Sigmoid colon (tissue), 4 donors: Measurements from ENCODE around the gene SPIRE1.

Source experiments
- EP300 ChIP-seq, 4 donors: sonication (generic); formaldehyde crosslinking; IDR thresholded peaks; one replicate each; pipeline ENCODE4 v1.6.1; 2017; ENCODE audit warnings: antibody characterized with exemption in 4 of 4
- POLR2A ChIP-seq, 2 donors: fragments of 450-650 bp; IDR thresholded peaks; one replicate each; pipeline ENCODE4 v1.6.1; 2016; ENCODE audit warnings: antibody characterized with exemption in 2 of 2, mild to moderate bottlenecking in 2 of 2, moderate library complexity in 2 of 2
- POLR2AphosphoS5 ChIP-seq, 4 donors: sonication (generic); formaldehyde crosslinking; IDR thresholded peaks; one replicate each; pipeline ENCODE4 v1.6.1; 2017; ENCODE audit warnings: antibody characterized with exemption in 4 of 4
- TF ChIP-seq, protein P1 (sequence below), 4 experiments: fragments of 450-650 bp in 3 of 4; fragments of 200-600 bp in 1 of 4; IDR thresholded peaks; one replicate each; pipeline ENCODE4 v1.5.1; 2016 to 2019; ENCODE audit warnings: antibody characterized with exemption in 4 of 4, mild to moderate bottlenecking in 3 of 4, moderate library complexity in 2 of 4

DNA sequence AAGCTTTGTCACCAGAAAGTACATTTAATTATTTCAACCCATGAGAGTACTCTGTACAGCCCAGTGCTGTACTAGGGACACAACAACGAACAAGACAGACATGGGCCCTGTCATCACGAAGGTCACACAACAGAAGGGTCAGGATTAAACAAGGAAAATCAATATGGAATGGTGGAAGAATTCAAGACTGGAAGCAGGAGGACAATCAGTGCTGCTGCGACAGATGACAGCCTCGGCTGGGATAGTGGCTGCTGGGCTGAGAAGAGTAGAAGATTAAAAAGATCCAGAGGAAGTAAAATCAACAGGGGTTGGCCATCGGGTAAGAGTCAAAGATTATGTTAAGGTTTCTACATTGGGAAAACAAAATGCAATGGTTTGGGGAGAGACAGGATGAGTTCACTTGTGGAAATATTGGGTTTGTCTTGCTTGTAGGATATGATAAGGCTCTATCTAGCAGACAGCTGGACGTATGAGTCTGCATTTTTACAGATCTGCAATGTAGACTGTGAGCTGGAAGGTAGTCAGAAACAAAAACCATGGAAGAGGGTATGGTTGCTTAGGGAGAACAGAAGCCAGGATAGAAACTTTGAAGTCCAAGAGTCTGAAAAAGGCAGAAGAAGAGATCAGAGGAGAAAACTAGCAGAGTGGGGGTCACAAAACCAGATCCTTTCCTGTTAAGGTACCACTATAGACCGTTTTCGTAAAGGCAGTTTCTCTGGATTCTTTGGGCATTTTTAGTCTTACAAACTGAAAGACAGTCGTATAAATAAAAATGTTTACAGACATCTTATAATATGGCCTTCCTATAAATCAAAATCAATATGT is 166.1 kb downstream of the SPIRE1 start:
- TF ChIP-seq POLR2AphosphoS5 (IDR thresholded peaks at IDR 0.05), result no peak
- TF ChIP-seq POLR2A (IDR thresholded peaks at IDR 0.05), result no peak
- no peak for TF ChIP-seq EP300 (IDR thresholded peaks at IDR 0.05)
- TF ChIP-seq, protein P1, sequence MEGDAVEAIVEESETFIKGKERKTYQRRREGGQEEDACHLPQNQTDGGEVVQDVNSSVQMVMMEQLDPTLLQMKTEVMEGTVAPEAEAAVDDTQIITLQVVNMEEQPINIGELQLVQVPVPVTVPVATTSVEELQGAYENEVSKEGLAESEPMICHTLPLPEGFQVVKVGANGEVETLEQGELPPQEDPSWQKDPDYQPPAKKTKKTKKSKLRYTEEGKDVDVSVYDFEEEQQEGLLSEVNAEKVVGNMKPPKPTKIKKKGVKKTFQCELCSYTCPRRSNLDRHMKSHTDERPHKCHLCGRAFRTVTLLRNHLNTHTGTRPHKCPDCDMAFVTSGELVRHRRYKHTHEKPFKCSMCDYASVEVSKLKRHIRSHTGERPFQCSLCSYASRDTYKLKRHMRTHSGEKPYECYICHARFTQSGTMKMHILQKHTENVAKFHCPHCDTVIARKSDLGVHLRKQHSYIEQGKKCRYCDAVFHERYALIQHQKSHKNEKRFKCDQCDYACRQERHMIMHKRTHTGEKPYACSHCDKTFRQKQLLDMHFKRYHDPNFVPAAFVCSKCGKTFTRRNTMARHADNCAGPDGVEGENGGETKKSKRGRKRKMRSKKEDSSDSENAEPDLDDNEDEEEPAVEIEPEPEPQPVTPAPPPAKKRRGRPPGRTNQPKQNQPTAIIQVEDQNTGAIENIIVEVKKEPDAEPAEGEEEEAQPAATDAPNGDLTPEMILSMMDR (IDR thresholded peaks at IDR 0.05), result no peak
